Measurements from ENCODE around the gene DBX1.

- TF ChIP-seq POLR2AphosphoS5 (IDR thresholded peaks at IDR 0.05) = no peak
- no peak for TF ChIP-seq POLR2A (IDR thresholded peaks at IDR 0.05)
These were observed 18.7 kb upstream of the DBX1 start for GRCh38 chr11:20178976-20179375.

Measured in breast epithelium (tissue), 3 donors.